ENCODE data around the gene TIPRL.

DNA sequence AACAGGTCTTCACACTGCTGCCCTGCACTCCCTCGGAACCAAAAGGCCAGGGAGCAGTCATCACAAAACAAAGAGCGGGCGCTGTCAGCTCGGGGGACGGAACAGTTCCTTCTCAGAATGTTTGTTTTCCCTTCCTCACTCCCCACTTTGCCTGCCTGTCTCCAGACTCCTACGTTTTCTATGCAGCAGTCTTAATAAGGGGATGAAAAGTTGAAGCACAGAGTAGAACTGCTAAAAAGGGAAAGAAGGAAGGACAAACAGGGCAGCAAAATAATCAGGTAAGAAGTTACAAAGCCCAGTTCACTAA is 41.3 kb upstream of the TIPRL start:
- TF ChIP-seq, protein P1, sequence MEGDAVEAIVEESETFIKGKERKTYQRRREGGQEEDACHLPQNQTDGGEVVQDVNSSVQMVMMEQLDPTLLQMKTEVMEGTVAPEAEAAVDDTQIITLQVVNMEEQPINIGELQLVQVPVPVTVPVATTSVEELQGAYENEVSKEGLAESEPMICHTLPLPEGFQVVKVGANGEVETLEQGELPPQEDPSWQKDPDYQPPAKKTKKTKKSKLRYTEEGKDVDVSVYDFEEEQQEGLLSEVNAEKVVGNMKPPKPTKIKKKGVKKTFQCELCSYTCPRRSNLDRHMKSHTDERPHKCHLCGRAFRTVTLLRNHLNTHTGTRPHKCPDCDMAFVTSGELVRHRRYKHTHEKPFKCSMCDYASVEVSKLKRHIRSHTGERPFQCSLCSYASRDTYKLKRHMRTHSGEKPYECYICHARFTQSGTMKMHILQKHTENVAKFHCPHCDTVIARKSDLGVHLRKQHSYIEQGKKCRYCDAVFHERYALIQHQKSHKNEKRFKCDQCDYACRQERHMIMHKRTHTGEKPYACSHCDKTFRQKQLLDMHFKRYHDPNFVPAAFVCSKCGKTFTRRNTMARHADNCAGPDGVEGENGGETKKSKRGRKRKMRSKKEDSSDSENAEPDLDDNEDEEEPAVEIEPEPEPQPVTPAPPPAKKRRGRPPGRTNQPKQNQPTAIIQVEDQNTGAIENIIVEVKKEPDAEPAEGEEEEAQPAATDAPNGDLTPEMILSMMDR (conservative IDR thresholded peaks at IDR 0.05 in 1 of 2, IDR thresholded peaks at IDR 0.05 in 1 of 2; ENCODE audit: extremely low read depth in 1 of 2, insufficient read depth in 1 of 2, low read depth in 1 of 2, low read length in 2 of 2) = no peak
- TF ChIP-seq EZH2 (IDR thresholded peaks at IDR 0.05; ENCODE audit: borderline replicate concordance, low read length) = no peak
